HG03196 (cell line): ENCODE results near the gene NADK.
"Not testable (repeated sequence)": the region's sequence is repeated elsewhere in the genome, so short reads cannot be mapped to it uniquely, and the experiment has no call there.

Source experiments
- ATAC-seq: cut with Tn5 transposase; IDR thresholded peaks from one replicate; pipeline ENCODE4 v1.9.1; 2021; ENCODE audit not compliant: unreplicated experiment

Gene NADK

GRCh38 chr1:1752190-1752589 lies 26.1 kb downstream of the NADK start:
- ATAC-seq, result no peak

GRCh38 chr1:1749941-1750340 lies 28.3 kb downstream of the NADK start:
- not testable (repeated sequence) for ATAC-seq

GRCh38 chr1:1748686-1749321 lies 29.5 kb downstream of the NADK start:
- ATAC-seq, result no peak

- peak; percentile 81 for ATAC-seq
Measured at GRCh38 chr1:1746566-1746909, 31.7 kb downstream of the NADK start.

GRCh38 chr1:1745651-1746565 lies 32.4 kb downstream of the NADK start:
- ATAC-seq, result peak; percentile 58

- not testable (repeated sequence) for ATAC-seq
Measured at GRCh38 chr1:1742529-1742928, 35.7 kb downstream of the NADK start.

- ATAC-seq, result not testable (repeated sequence)
Measured at GRCh38 chr1:1741013-1741412, 37.3 kb downstream of the NADK start.

- not testable (repeated sequence) for ATAC-seq
Measured at GRCh38 chr1:1738799-1739337, 39.4 kb downstream of the NADK start.

- ATAC-seq, result not testable (repeated sequence)
Measured at GRCh38 chr1:1737675-1738590, 40.3 kb downstream of the NADK start.

- no peak for ATAC-seq
Measured at GRCh38 chr1:1732381-1732780, 45.9 kb downstream of the NADK start.

- no peak for ATAC-seq
Measured at GRCh38 chr1:1730870-1731269, 47.4 kb downstream of the NADK start.

- not testable (repeated sequence) for ATAC-seq
Measured at GRCh38 chr1:1730230-1730629, 48.0 kb downstream of the NADK start.

GRCh38 chr1:1729116-1729816 lies 49.0 kb downstream of the NADK start:
- not testable (repeated sequence) for ATAC-seq

GRCh38 chr1:1728308-1729005 lies 49.8 kb downstream of the NADK start:
- not testable (repeated sequence) for ATAC-seq

GRCh38 chr1:1727131-1727651 lies 51.1 kb downstream of the NADK start:
- ATAC-seq, result not testable (repeated sequence)

- ATAC-seq, result not testable (repeated sequence)
Measured at GRCh38 chr1:1726088-1726487, 52.2 kb downstream of the NADK start.

- peak; percentile 93 for ATAC-seq
Measured at GRCh38 chr1:1724035-1724864, 54.0 kb downstream of the NADK start, which contains the start of gene CDK11A. Gene CDK11A, minus strand, starts transcription at chr1:1724357. Its CDS starts 1,539 bp downstream, at chr1:1722818.

- no peak for ATAC-seq
Measured at GRCh38 chr1:1721201-1721600, 57.1 kb downstream of the NADK start.
